ENCODE measurements around the gene MGAT5B. TPM values are rescaled to one million over a fixed set of nuclear protein-coding genes. Genes with fewer than 3 reads are reported as not detected.

Gene MGAT5B
- total and polyA plus RNA-seq, 9 of the 15 experiments (the other 6 are each of a cell fraction or from before 2014, with no cell fraction given): 0.09 to 0.43 (median 0.18) TPM; not detected in 4

DNA sequence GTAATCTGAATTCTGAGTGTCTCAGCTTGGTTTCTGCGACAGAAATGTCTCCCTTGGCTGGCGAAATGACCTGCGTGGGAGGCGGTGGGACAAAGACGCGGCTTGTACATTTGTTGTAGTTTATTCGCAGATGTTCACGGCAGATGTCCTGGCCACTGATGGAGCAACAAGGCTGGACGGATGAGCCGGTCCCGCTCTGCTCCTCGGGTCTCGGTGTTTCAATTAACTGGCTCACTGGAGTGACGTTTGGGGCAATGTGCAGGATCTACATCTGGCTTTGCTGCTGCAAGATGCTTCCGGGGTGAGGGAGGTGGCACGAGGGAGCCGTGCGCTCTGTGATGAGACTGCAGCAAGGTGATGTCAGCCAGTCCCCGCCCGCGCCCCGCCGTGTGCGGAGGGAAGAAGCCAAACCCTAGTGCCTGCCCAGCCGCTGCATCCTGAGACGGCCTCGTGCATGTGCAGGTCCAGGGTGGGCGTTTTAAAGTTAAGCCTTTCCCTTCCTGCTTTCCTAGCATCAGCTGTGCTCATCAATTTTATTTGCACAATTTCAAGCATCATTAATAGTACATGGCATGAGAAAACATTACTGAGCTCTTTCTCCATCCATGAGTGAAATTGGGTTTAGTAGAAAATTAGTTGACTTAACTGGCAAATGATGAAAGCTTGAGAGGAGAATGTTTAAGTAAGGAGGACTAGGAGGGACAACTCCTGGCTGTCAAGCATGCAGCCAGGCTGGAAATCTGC, 44.4 kb downstream of the MGAT5B start (continued):
- TF ChIP-seq, protein P1, sequence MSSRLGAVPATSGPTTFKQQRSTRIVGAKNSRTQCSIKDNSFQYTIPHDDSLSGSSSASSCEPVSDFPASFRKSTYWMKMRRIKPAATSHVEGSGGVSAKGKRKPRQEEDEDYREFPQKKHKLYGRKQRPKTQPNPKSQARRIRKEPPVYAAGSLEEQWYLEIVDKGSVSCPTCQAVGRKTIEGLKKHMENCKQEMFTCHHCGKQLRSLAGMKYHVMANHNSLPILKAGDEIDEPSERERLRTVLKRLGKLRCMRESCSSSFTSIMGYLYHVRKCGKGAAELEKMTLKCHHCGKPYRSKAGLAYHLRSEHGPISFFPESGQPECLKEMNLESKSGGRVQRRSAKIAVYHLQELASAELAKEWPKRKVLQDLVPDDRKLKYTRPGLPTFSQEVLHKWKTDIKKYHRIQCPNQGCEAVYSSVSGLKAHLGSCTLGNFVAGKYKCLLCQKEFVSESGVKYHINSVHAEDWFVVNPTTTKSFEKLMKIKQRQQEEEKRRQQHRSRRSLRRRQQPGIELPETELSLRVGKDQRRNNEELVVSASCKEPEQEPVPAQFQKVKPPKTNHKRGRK (tag; IDR thresholded peaks at IDR 0.05): no peak
- TF ChIP-seq ZNF75A (CRISPR knock-in tag; IDR thresholded peaks at IDR 0.05): no peak
- TF ChIP-seq PYGO2 (tag; IDR thresholded peaks at IDR 0.05): no peak
- TF ChIP-seq TCF7L2 (IDR thresholded peaks at IDR 0.05; ENCODE audit: low read depth, low read length): no peak
- TF ChIP-seq DACH1 (IDR thresholded peaks at IDR 0.05; ENCODE audit: partially characterized antibody): no peak
- no peak for TF ChIP-seq BCL6 (CRISPR knock-in tag; IDR thresholded peaks at IDR 0.05)
- no peak for TF ChIP-seq TRIM24 (IDR thresholded peaks at IDR 0.05)
- no peak for TF ChIP-seq NFXL1 (CRISPR knock-in tag; IDR thresholded peaks at IDR 0.05)
- no peak for TF ChIP-seq NBN (IDR thresholded peaks at IDR 0.05; ENCODE audit: low read depth)
- TF ChIP-seq REST (IDR thresholded peaks at IDR 0.05; ENCODE audit: borderline replicate concordance): no peak
- no peak for TF ChIP-seq REST (CRISPR knock-in tag; IDR thresholded peaks at IDR 0.05; ENCODE audit: low read depth)
- TF ChIP-seq, protein P2, sequence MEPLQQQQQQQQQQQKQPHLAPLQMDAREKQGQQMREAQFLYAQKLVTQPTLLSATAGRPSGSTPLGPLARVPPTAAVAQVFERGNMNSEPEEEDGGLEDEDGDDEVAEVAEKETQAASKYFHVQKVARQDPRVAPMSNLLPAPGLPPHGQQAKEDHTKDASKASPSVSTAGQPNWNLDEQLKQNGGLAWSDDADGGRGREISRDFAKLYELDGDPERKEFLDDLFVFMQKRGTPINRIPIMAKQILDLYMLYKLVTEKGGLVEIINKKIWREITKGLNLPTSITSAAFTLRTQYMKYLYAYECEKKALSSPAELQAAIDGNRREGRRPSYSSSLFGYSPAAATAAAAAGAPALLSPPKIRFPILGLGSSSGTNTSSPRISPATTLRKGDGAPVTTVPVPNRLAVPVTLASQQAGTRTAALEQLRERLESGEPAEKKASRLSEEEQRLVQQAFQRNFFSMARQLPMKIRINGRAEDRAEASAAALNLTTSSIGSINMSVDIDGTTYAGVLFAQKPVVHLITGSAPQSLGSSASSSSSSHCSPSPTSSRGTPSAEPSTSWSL (CRISPR knock-in tag; IDR thresholded peaks at IDR 0.05; ENCODE audit: borderline replicate concordance): no peak
